SU-DHL-6 (cell line): ENCODE measurements around the gene TSPAN18.

Experiments used
- CTCF ChIP-seq: fragments of 200-600 bp; sonication (generic); IDR thresholded peaks from one replicate; pipeline ENCODE4 v1.5.1; 2017; ENCODE audit warnings: antibody characterized with exemption, mild to moderate bottlenecking, low read length, moderate library complexity; ENCODE audit not compliant: insufficient read depth, poor library complexity, severe bottlenecking
- EZH2phosphoT487 ChIP-seq: fragments of 200-600 bp; sonication (generic), shearing (Covaris generic); conservative IDR thresholded peaks from 2 replicates; pipeline ENCODE4 v1.6.1; 2018; ENCODE audit warnings: mild to moderate bottlenecking, antibody characterized with exemption, low read length, moderate library complexity, mixed read lengths

- TF ChIP-seq CTCF = no peak
- no peak for TF ChIP-seq EZH2phosphoT487
Observed at GRCh38 chr11:44808053-44808753, 81.4 kb downstream of the TSPAN18 start.
